RWPE1 (cell line): ENCODE data around the gene SCN4B.

Experiments
- CTCF ChIA-PET: fragments of 350-600 bp; sonication (Branson Sonifier 250); formaldehyde crosslinking; extraction: SDS; loops from one replicate; lab custom pipeline; 2021; lab: Yijun Ruan, JAX
- POLR2A ChIA-PET: fragments of 400-600 bp; formaldehyde crosslinking; extraction: SDS; loops from one replicate; lab custom pipeline; 2020; ENCODE audit warnings: antibody characterized with exemption; ENCODE audit not compliant: low non-redundant PET; lab: Yijun Ruan, JAX
- DNase-seq: peaks from one replicate; pipeline ENCODE4 v3.0.0; 2012; ENCODE audit warnings: low spot score
- H3K27ac ChIP-seq: fragments of 450-650 bp; 2 replicates; pipeline ENCODE4 v1.5.1; 2017
- TF ChIP-seq, protein P1 (sequence below): fragments of 450-650 bp; conservative IDR thresholded peaks from 2 replicates; pipeline ENCODE4 v1.5.1; 2017; ENCODE audit warnings: low read depth, mild to moderate bottlenecking

The SCN4B gene

DNA sequence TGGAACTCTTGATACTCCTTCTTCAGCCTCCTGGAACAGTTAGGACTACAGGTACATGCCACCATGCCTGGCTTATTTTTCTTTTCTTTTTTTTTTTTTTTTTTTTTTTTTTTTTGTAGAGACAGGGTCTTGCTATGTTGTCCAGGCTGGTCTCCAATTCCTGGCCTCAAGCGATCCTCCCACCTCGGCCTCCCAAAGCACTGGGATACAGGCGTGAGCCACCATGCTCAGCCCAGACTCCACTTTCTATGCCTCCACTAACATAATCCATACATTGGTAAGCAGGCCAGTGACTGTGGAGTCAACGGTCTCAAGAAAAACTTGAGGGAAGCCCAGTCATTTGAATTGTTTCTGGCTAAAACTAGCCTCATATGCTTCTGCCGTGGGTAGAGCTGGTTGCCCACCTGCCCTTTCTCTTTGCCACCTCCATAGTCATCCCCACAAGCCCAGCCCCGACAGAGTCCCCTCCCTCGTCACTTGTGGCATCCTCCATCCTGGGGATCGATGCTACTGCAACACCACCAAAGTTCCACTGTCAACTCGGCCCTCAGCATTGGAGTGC lies 21.5 kb upstream of the SCN4B start:
- ChIA-PET CTCF (no interaction called here), POLR2A (no interaction called here)
- DNase-seq, result no peak
- TF ChIP-seq, protein P1, sequence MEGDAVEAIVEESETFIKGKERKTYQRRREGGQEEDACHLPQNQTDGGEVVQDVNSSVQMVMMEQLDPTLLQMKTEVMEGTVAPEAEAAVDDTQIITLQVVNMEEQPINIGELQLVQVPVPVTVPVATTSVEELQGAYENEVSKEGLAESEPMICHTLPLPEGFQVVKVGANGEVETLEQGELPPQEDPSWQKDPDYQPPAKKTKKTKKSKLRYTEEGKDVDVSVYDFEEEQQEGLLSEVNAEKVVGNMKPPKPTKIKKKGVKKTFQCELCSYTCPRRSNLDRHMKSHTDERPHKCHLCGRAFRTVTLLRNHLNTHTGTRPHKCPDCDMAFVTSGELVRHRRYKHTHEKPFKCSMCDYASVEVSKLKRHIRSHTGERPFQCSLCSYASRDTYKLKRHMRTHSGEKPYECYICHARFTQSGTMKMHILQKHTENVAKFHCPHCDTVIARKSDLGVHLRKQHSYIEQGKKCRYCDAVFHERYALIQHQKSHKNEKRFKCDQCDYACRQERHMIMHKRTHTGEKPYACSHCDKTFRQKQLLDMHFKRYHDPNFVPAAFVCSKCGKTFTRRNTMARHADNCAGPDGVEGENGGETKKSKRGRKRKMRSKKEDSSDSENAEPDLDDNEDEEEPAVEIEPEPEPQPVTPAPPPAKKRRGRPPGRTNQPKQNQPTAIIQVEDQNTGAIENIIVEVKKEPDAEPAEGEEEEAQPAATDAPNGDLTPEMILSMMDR, result no peak
- H3K27ac ChIP-seq, result peak overlapping the region; percentile 61

DNA sequence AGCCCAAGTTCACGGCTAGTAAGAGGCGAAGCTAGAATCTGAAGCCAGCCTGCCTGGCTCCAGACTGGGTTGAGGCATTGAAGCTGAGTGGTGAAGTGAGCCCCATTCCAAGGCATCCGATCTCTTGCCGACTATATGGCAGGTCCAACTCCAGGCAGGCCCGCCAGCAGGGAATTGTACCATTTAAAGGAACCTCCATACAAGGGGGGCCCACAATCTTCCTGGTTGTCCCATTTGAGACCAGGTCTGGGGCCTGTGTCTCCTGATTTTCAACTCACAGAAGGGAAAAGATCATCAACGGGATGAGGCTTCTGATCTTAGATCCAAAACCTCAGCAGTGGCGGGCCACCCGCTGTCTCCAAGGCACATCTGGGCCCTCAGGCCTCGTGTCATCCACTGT lies 19.7 kb upstream of the SCN4B start:
- CTCF ChIA-PET, result interaction anchor here (0.5 to 3.2 kb wide), 23 partner anchors 9 to 353 kb away, joined by 3 to 47 read pairs (median 4); partner anchors contain the start of gene SCN4B
- TF ChIP-seq, protein P1, result no peak
- DNase-seq, result no peak
- no peak overlapping the region for H3K27ac ChIP-seq
- POLR2A ChIA-PET, result no interaction called here

- DNase-seq, result peak; percentile 79
- TF ChIP-seq, protein P1, result peak; percentile 90
Measured at GRCh38 chr11:118171269-118172062, 18.8 kb upstream of the SCN4B start.

GRCh38 chr11:118170882-118171268 lies 18.3 kb upstream of the SCN4B start:
- CTCF ChIA-PET, result interaction anchor here (0.5 to 3.2 kb wide), 24 partner anchors 8 to 835 kb away, joined by 3 to 47 read pairs (median 4); partner anchors contain the start of genes SCN4B and TMPRSS4
- POLR2A ChIA-PET, result interaction anchor here (0.6 kb wide), 1 partner anchor 18 kb away, joined by 3 read pairs; the partner anchor contains the start of gene SCN4B

More at GRCh38 chr11:118171269-118172062, 18.8 kb upstream of the SCN4B start:
- CTCF ChIA-PET, result interaction anchor here (0.5 to 3.2 kb wide), 39 partner anchors 8 to 836 kb away, joined by 3 to 47 read pairs (median 3); partner anchors contain the start of genes SCN4B and TMPRSS4
- no peak overlapping the region for H3K27ac ChIP-seq
- POLR2A ChIA-PET, result interaction anchor here (0.6 kb wide), 1 partner anchor 19 kb away, joined by 3 read pairs; the partner anchor contains the start of gene SCN4B

GRCh38 chr11:118170231-118170630 lies 17.6 kb upstream of the SCN4B start:
- TF ChIP-seq, protein P1, result no peak
- ChIA-PET CTCF (interaction anchor here (1.4 to 3.2 kb wide), 3 partner anchors 25 to 121 kb away, joined by 5 to 47 read pairs (median 10); no protein-coding TSS in a partner anchor), POLR2A (no interaction called here)
- DNase-seq, result no peak
- H3K27ac ChIP-seq, result no peak overlapping the region

More at GRCh38 chr11:118170882-118171268, 18.3 kb upstream of the SCN4B start:
- no peak for DNase-seq
- TF ChIP-seq, protein P1, result no peak
- no peak overlapping the region for H3K27ac ChIP-seq
